Measurements from ENCODE around the gene KCNJ10. TPM values are rescaled to one million over a fixed set of nuclear protein-coding genes. Genes with fewer than 3 reads are reported as not detected.

KCNJ10 gene
- total RNA-seq, 1 donor from 2014 or later, result 0.27 TPM

GRCh38 chr1:160021376-160022074, 48.4 kb downstream of the KCNJ10 start:
- Histone ChIP-seq H3K27ac (ENCODE audit: low read depth, low read length) (no peak overlapping the region), H3K4me1 (ENCODE audit: insufficient read depth, low read length) (no peaks in the 10 kb centered on the region), H3K4me2 (ENCODE audit: low read length) (no peak overlapping the region), H3K27me3 (ENCODE audit: insufficient read depth, low read length) (peaks cover 6% of the 10 kb centered on the region), H3K36me3 (ENCODE audit: insufficient read depth, low read length) (no peaks in the 10 kb centered on the region), H3K9me3 (ENCODE audit: insufficient read depth, low read depth, low read length) (no peaks in the 10 kb centered on the region), H4K20me1 (ENCODE audit: insufficient read depth, low read length) (no peaks in the 10 kb centered on the region), H2AFZ (ENCODE audit: low read depth, low read length) (no peak overlapping the region), H3K79me2 (ENCODE audit: insufficient read depth, low read length) (no peaks in the 10 kb centered on the region), H3K4me3 (ENCODE audit: insufficient read depth, low read depth, low read length) (no peak overlapping the region), H3K9ac (ENCODE audit: low read length) (no peak overlapping the region)
- no peak for DNase-seq (ENCODE audit: low read depth)
- Mint-ChIP-seq H3K9me3 (ENCODE audit: unreplicated experiment) (peaks cover 2% of the 10 kb centered on the region), H3K36me3 (ENCODE audit: low read depth, unreplicated experiment) (no peaks in the 10 kb centered on the region), H3K27ac (ENCODE audit: unreplicated experiment) (no peak overlapping the region), H3K4me3 (ENCODE audit: unreplicated experiment) (no peak overlapping the region), H3K27me3 (ENCODE audit: low read depth, unreplicated experiment) (no peaks in the 10 kb centered on the region), H3K4me1 (ENCODE audit: low read depth, unreplicated experiment) (peaks cover 18% of the 10 kb centered on the region)
- FAIRE-seq, result no peak
- TF ChIP-seq CTCF (IDR thresholded peaks at IDR 0.05; ENCODE audit: insufficient read depth, low read depth, low read length), result no peak
- TF ChIP-seq EZH2 (IDR thresholded peaks at IDR 0.05; ENCODE audit: insufficient read depth, low read length), result no peak

- no peaks in the 10 kb centered on the region for H3K79me2 ChIP-seq (ENCODE audit: insufficient read depth, low read length)
- no peaks in the 10 kb centered on the region for H3K36me3 ChIP-seq (ENCODE audit: insufficient read depth, low read length)
- TF ChIP-seq EZH2 (IDR thresholded peaks at IDR 0.05; ENCODE audit: insufficient read depth, low read length) (no peak), CTCF (IDR thresholded peaks at IDR 0.05; ENCODE audit: insufficient read depth, low read depth, low read length) (no peak)
- H2AFZ ChIP-seq (ENCODE audit: low read depth, low read length), result no peak overlapping the region
- Mint-ChIP-seq H3K4me3 (ENCODE audit: unreplicated experiment) (no peak overlapping the region), H3K27me3 (ENCODE audit: low read depth, unreplicated experiment) (no peaks in the 10 kb centered on the region), H3K27ac (ENCODE audit: unreplicated experiment) (no peak overlapping the region), H3K4me1 (ENCODE audit: low read depth, unreplicated experiment) (peaks cover 18% of the 10 kb centered on the region), H3K9me3 (ENCODE audit: unreplicated experiment) (peaks cover 2% of the 10 kb centered on the region), H3K36me3 (ENCODE audit: low read depth, unreplicated experiment) (no peaks in the 10 kb centered on the region)
- DNase-seq (ENCODE audit: low read depth), result no peak
- H3K9me3 ChIP-seq (ENCODE audit: insufficient read depth, low read depth, low read length), result no peaks in the 10 kb centered on the region
- H3K4me1 ChIP-seq (ENCODE audit: insufficient read depth, low read length), result no peaks in the 10 kb centered on the region
- H3K27me3 ChIP-seq (ENCODE audit: insufficient read depth, low read length), result peaks cover 6% of the 10 kb centered on the region
- H4K20me1 ChIP-seq (ENCODE audit: insufficient read depth, low read length), result no peaks in the 10 kb centered on the region
- H3K27ac ChIP-seq (ENCODE audit: low read depth, low read length), result no peak overlapping the region
- no peak overlapping the region for H3K4me3 ChIP-seq (ENCODE audit: insufficient read depth, low read depth, low read length)
- H3K9ac ChIP-seq (ENCODE audit: low read length), result no peak overlapping the region
- H3K4me2 ChIP-seq (ENCODE audit: low read length), result no peak overlapping the region
- no peak for FAIRE-seq
Measured at GRCh38 chr1:160020196-160020595, 49.8 kb downstream of the KCNJ10 start.

- peaks cover 6% of the 10 kb centered on the region for H3K27me3 ChIP-seq (ENCODE audit: insufficient read depth, low read length)
- Mint-ChIP-seq H3K27ac (ENCODE audit: unreplicated experiment) (peak overlapping the region; percentile 31), H3K36me3 (ENCODE audit: low read depth, unreplicated experiment) (no peaks in the 10 kb centered on the region), H3K4me1 (ENCODE audit: low read depth, unreplicated experiment) (peaks cover 18% of the 10 kb centered on the region), H3K9me3 (ENCODE audit: unreplicated experiment) (peaks cover 2% of the 10 kb centered on the region), H3K4me3 (ENCODE audit: unreplicated experiment) (peak overlapping the region; percentile 52), H3K27me3 (ENCODE audit: low read depth, unreplicated experiment) (no peaks in the 10 kb centered on the region)
- DNase-seq (ENCODE audit: low read depth) (peak; percentile 67), FAIRE-seq (no peak)
- no peaks in the 10 kb centered on the region for H4K20me1 ChIP-seq (ENCODE audit: insufficient read depth, low read length)
- no peak overlapping the region for H2AFZ ChIP-seq (ENCODE audit: low read depth, low read length)
- no peaks in the 10 kb centered on the region for H3K36me3 ChIP-seq (ENCODE audit: insufficient read depth, low read length)
- H3K9ac ChIP-seq (ENCODE audit: low read length), result no peak overlapping the region
- H3K4me1 ChIP-seq (ENCODE audit: insufficient read depth, low read length), result no peaks in the 10 kb centered on the region
- H3K4me2 ChIP-seq (ENCODE audit: low read length), result peak overlapping the region; percentile 36
- H3K4me3 ChIP-seq (ENCODE audit: insufficient read depth, low read depth, low read length), result no peak overlapping the region
- H3K79me2 ChIP-seq (ENCODE audit: insufficient read depth, low read length), result no peaks in the 10 kb centered on the region
- H3K9me3 ChIP-seq (ENCODE audit: insufficient read depth, low read depth, low read length), result no peaks in the 10 kb centered on the region
- H3K27ac ChIP-seq (ENCODE audit: low read depth, low read length), result no peak overlapping the region
- TF ChIP-seq CTCF (IDR thresholded peaks at IDR 0.05; ENCODE audit: insufficient read depth, low read depth, low read length), result no peak
- no peak for TF ChIP-seq EZH2 (IDR thresholded peaks at IDR 0.05; ENCODE audit: insufficient read depth, low read length)
Measured at GRCh38 chr1:160018900-160019299, 51.1 kb downstream of the KCNJ10 start.

Measured in astrocyte (in vitro differentiated cells and primary cell).